Lower lobe of right lung (tissue), 2 donors: ENCODE measurements around the gene ZSWIM3. TPM values are rescaled to one million over a fixed set of nuclear protein-coding genes. Genes with fewer than 3 reads are reported as not detected.

Experiments used
- ATAC-seq, 2 donors: fragments of 200-7000 bp; cut with Tn5 transposase; one replicate each; pipeline ENCODE4 v1.9.1; 2020 to 2022; ENCODE audit warnings: mild to moderate bottlenecking in 2 of 2, moderate library complexity in 2 of 2
- DNase-seq: peaks from one replicate; pipeline ENCODE4 v3.0.0-alpha.2; 2020
- H3K27ac ChIP-seq: fragments of 200-600 bp; one replicate; pipeline ENCODE4 v1.8.0; 2022
- H3K27me3 ChIP-seq: fragments of 200-600 bp; one replicate; pipeline ENCODE4 v1.8.0; 2022; ENCODE audit warnings: low read depth
- H3K36me3 ChIP-seq: fragments of 200-600 bp; one replicate; pipeline ENCODE4 v1.8.0; 2022; ENCODE audit warnings: mild to moderate bottlenecking
- H3K4me1 ChIP-seq: fragments of 200-600 bp; one replicate; pipeline ENCODE4 v1.8.0; 2022
- H3K4me3 ChIP-seq: fragments of 200-600 bp; one replicate; pipeline ENCODE4 v1.8.0; 2022; ENCODE audit warnings: mild to moderate bottlenecking
- H3K9me3 ChIP-seq: fragments of 200-600 bp; one replicate; pipeline ENCODE4 v1.8.0; 2022
- CTCF ChIP-seq: fragments of 200-600 bp; IDR thresholded peaks from one replicate; pipeline ENCODE4 v1.8.0; 2022; ENCODE audit warnings: antibody characterized with exemption, mild to moderate bottlenecking
- intact Hi-C: fragments of 100-400 bp; cut with DNase I; formaldehyde crosslinking; loops from one replicate; pipeline ENCODE4 v1.11.0; 2022
- total RNA-seq: library from RNA; stranded (reverse); fragmentation: NEBNext Ultra II Directional; extraction: Animal tissue kit (Norgen Biotek cat#: 25700); gene quantifications from one replicate; pipeline ENCODE4 v1.2.1, GENCODE V29; 2021
- donor health status: DM: no; HTN: yes; CAD: no; lungs with severe emphysema.

The ZSWIM3 gene
- total RNA-seq, 1 donor from 2014 or later, result 3.0 TPM

GRCh38 chr20:45833883-45834796 lies 23.3 kb upstream of the ZSWIM3 start:
- peaks cover 46% of the 10 kb centered on the region for H3K4me1 ChIP-seq
- no peaks in the 10 kb centered on the region for H3K27me3 ChIP-seq
- DNase-seq, result peak; percentile 76
- no peak for TF ChIP-seq CTCF
- peak overlapping the region; percentile 84 for H3K4me3 ChIP-seq
- H3K27ac ChIP-seq, result peak overlapping the region; percentile 95
- intact Hi-C loops, result no loop called here
- ATAC-seq, result peak; percentile 89 to 91
- H3K9me3 ChIP-seq, result no peaks in the 10 kb centered on the region
- H3K36me3 ChIP-seq, result peaks cover 5% of the 10 kb centered on the region

GRCh38 chr20:45834797-45835161 lies 22.6 kb upstream of the ZSWIM3 start:
- H3K4me1 ChIP-seq, result peaks cover 46% of the 10 kb centered on the region
- peak overlapping the region; percentile 95 for H3K27ac ChIP-seq
- ATAC-seq (no peak), DNase-seq (no peak)
- H3K4me3 ChIP-seq, result peak overlapping the region; percentile 84
- intact Hi-C loops, result no loop called here
- H3K9me3 ChIP-seq, result no peaks in the 10 kb centered on the region
- H3K36me3 ChIP-seq, result peaks cover 6% of the 10 kb centered on the region
- no peak for TF ChIP-seq CTCF
- H3K27me3 ChIP-seq, result no peaks in the 10 kb centered on the region

GRCh38 chr20:45835329-45835765 lies 22.1 kb upstream of the ZSWIM3 start:
- no peak for TF ChIP-seq CTCF
- peaks cover 46% of the 10 kb centered on the region for H3K4me1 ChIP-seq
- no peak overlapping the region for H3K27ac ChIP-seq
- H3K4me3 ChIP-seq, result peak overlapping the region; percentile 84
- H3K9me3 ChIP-seq, result no peaks in the 10 kb centered on the region
- intact Hi-C loops, result no loop called here
- DNase-seq (no peak), ATAC-seq (no peak)
- H3K36me3 ChIP-seq, result peaks cover 12% of the 10 kb centered on the region
- no peaks in the 10 kb centered on the region for H3K27me3 ChIP-seq

- H3K36me3 ChIP-seq, result peaks cover 17% of the 10 kb centered on the region
- H3K27ac ChIP-seq, result no peak overlapping the region
- no peak for ATAC-seq
- H3K27me3 ChIP-seq, result no peaks in the 10 kb centered on the region
- H3K9me3 ChIP-seq, result no peaks in the 10 kb centered on the region
- intact Hi-C loops, result no loop called here
- DNase-seq, result no peak
- TF ChIP-seq CTCF, result no peak
- H3K4me1 ChIP-seq, result peaks cover 46% of the 10 kb centered on the region
- H3K4me3 ChIP-seq, result peak overlapping the region; percentile 84
Observed at GRCh38 chr20:45835825-45836224, 21.6 kb upstream of the ZSWIM3 start.

GRCh38 chr20:45836841-45837240 lies 20.6 kb upstream of the ZSWIM3 start:
- Histone ChIP-seq H3K9me3 (no peaks in the 10 kb centered on the region), H3K4me3 (no peak overlapping the region), H3K36me3 (peaks cover 27% of the 10 kb centered on the region), H3K27ac (peak overlapping the region; percentile 3), H3K4me1 (peaks cover 43% of the 10 kb centered on the region), H3K27me3 (no peaks in the 10 kb centered on the region)
- ATAC-seq, result no peak
- DNase-seq, result no peak
- TF ChIP-seq CTCF, result no peak
- intact Hi-C loops, result no loop called here
